NCI-H1694 (cell line): Measurements from ENCODE around the gene FLYWCH1.
"Not testable (repeated sequence)": the region's sequence is repeated elsewhere in the genome, so short reads cannot be mapped to it uniquely, and the experiment has no call there.

ENCODE experiments used
- DNase-seq: peaks from one replicate; lab custom pipeline; 2025; lab: John Stamatoyannopoulos, UW

The FLYWCH1 gene

DNA sequence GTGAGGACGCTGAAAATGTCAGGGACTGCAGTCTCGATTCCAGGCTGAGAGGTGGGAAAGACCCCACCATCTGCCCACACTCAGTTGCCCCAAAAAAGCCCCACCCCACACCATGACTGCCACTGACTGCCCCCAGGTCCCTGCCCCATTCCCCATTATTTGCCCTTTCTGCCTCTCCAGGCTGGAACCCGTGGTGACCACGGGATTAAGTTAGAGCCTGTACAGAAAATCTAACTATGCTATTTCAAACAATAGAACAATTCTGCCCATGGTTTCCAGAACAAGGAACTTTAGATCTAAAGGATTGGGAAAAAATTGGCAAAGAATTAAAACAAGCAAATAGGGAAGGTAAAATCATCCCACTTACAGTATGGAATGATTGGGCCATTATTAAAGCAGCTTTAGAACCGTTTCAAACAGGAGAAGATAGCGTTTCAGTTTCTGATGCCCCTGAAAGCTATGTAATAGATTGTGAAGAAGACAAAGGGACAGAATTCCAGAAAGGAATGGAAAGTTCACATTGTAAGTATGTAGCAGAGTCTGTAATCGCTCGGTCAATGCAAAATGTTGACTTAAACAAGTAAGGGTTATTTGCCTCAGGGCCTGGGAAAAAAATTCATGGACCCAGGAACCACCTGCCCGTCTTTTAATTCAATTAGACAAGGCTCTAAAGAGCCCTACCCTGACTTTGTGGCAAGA lies 14.4 kb downstream of the FLYWCH1 start:
- DNase-seq: no peak

GRCh38 chr16:2926650-2926999 lies 14.9 kb downstream of the FLYWCH1 start:
- DNase-seq: no peak

- peak; percentile 87 for DNase-seq
Observed at GRCh38 chr16:2927010-2927646, 15.4 kb downstream of the FLYWCH1 start.

DNA sequence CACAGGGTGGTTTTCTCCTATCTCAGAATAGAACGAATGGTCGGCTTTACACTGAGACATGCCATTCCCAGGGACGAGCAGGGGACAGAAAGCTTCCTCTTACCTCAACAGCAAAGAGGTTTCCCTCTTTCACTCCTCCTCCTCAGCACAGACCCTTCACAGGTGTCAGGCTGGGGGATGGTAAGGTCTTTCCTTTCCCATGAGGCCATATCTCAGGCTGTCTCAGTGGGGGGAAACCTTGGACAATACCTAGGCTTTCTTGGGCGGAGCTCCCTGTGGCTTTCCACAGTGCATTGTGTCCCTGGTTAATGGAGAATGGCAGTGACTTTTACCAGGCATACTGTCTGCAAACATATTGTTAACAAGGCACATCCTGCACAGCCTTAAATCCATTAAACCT lies 16.4 kb downstream of the FLYWCH1 start:
- not testable (repeated sequence) for DNase-seq

GRCh38 chr16:2928796-2929195 lies 17.1 kb downstream of the FLYWCH1 start:
- DNase-seq: no peak

DNA sequence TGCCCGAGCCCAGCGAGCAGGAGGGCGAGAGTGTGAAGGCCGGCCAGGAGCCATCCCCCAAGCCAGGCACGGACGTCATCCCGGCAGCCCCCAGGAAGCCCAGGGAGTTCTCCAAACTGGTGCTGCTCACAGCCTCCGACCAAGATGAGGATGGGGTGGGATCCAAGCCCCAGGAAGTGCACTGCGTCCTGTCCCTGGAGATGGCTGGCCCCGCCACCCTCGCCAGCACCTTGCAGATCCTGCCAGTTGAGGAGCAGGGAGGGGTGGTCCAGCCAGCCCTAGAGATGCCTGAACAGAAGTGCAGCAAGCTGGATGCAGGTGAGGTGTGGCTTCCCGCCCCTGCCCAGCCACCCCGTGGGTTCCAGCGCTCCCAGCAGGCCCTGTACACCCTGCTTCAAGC lies 18.0 kb downstream of the FLYWCH1 start:
- DNase-seq: no peak

GRCh38 chr16:2930236-2930635 lies 18.5 kb downstream of the FLYWCH1 start:
- DNase-seq: no peak

- DNase-seq: not testable (repeated sequence)
Observed at GRCh38 chr16:2931231-2931914, 19.6 kb downstream of the FLYWCH1 start.

- no peak for DNase-seq
Observed at GRCh38 chr16:2933136-2933535, 21.4 kb downstream of the FLYWCH1 start.

DNA sequence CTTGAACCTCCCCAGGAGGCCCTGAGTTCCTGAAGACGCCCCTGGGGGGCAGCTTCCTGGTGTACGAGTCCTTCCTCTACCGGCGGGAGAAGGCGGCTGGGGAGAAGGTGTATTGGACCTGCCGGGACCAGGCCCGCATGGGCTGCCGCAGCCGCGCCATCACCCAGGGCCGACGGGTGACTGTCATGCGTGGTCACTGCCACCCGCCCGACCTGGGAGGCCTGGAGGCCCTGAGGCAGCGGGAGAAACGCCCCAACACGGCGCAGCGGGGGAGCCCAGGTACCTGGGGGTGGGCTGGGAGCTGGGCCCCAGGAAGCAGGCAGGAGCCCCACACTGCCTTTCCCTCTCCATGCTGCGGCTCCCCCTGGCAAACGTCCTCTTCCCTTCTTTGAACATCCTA lies 22.0 kb downstream of the FLYWCH1 start:
- DNase-seq: no peak

DNA sequence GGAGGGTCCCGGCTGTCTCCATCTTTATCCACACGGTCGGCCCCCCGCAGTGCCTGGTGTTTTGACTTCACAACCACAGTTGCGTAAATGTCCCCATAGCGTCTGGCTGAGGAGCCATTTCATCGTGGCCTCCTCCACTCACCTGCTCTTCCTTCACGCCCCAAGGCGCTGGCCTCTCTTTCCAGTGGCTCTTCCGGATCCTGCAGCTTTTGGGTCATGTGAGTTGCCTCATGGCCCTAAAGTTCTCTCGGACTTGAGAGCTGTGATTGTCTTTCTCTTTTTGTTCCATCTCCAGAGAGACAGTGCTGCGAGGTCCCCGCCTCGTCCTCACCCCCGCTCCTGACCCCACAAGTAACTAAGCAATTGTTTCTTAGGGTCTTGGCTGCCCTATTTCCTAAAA lies 22.7 kb downstream of the FLYWCH1 start:
- no peak for DNase-seq

DNA sequence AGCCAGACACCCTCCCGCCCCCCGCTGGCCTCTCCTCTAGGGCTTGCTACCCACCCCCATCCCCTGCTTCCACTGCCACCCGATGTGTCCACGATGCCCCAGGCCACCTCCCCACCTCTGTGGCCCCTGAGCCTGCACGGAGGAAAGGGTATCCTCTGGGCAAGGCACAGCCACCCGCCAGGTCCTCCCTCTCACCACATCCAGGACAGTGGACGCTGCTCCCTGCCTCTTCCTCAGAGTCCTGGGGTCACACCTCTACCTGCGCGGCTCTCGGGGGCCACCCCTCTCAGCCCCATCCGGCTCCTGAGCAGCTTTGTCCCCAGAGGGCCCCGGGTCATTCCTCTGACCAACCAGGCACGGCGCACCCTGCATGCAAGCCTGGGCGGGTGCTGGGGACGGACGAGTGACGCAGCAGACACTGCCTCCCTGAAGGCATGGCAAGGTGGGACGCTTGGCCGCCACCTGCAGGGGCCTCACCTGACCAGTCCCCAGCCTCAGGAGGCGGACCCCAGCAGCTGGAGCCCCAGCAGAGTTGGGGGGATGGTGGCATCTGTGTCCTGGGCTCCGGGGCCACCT lies 24.8 kb downstream of the FLYWCH1 start:
- no peak for DNase-seq

DNA sequence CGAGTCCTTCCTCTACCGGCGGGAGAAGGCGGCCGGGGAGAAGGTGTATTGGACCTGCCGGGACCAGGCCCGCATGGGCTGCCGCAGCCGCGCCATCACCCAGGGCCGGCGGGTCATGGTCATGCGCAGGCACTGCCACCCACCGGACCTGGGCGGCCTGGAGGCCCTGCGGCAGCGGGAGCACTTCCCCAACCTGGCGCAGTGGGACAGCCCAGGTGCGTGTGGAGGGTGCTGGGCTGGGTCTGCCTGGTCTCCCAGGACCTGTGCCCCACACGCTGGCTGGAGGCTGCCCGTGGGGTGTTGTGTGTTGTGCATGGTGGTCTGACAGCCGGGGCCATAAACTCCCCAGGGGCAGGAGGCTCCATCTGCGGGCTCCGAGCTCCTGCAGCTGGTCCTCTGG lies 25.4 kb downstream of the FLYWCH1 start:
- no peak for DNase-seq

DNA sequence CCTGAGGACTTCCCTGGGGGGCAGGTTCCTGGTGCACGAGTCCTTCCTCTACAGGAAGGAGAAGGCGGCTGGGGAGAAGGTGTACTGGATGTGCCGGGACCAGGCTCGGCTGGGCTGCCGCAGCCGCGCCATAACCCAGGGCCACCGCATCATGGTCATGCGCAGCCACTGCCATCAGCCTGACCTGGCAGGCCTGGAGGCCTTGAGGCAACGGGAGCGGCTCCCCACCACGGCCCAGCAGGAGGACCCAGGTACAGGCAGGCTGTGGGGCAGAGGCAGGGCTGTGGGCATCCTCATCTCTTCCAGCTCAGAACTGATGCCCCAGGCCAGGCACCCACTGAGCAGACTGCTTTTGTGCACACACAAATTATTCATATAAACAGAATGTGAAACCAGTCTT lies 26.5 kb downstream of the FLYWCH1 start:
- DNase-seq: no peak

DNA sequence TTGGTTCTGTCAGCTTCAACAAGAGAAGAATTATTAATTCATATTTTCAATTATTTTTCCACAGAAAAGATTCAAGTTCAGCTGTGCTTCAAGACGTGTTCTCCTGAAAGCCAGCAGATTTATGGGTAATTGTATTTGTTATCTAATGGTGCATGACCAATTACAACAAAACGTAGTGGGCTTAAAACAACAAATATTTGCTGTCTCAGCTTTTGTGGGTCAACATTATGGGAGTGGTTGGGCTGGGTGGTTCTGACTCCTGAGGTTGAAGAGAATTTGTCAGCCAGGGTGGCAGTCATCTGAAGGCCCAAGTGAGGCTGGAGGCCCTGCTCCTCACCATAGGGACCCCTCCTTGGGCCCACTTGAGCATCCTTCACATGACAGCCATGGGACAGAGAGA lies 28.2 kb downstream of the FLYWCH1 start:
- no peak for DNase-seq

DNA sequence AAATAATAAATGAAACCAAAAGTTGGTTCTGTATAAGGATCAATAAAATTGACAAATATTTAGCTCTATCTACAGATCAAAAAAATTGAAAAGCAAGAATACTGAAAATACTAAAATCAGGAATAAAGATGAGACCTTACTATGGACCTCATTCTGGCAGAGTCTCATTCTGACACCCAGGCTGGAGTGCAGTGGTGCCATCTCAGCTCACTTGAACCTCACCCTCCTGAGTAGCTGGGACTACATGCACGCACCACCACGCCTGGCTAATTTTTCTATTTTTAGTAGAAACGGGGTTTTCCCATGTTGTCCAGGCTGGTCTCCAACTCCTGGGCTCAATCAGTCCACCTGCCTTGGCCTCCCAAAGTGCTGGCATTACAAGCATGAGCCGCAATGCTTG lies 30.3 kb downstream of the FLYWCH1 start:
- DNase-seq: no peak

DNA sequence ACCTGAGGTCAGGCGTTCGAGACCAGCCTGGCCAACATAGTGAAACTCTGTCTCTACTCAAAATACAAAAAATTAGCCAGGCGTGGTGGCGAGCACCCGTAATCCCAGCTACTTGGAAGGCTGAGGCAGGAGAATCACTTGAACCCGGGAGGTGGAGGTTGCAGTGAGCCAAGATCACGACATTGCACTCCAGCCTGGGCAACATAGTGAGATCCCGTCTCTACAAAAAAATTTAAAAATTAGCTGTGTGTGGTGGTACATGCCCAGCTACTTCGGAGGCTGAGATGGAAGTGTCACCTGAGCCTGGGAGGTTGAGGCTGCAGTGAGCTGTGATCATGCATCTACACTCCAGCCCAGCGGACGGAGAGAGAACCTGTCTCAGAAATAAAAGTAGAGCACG lies 32.0 kb downstream of the FLYWCH1 start:
- DNase-seq: not testable (repeated sequence)

- no peak for DNase-seq
Observed at GRCh38 chr16:2946649-2947048, 34.9 kb downstream of the FLYWCH1 start.

DNA sequence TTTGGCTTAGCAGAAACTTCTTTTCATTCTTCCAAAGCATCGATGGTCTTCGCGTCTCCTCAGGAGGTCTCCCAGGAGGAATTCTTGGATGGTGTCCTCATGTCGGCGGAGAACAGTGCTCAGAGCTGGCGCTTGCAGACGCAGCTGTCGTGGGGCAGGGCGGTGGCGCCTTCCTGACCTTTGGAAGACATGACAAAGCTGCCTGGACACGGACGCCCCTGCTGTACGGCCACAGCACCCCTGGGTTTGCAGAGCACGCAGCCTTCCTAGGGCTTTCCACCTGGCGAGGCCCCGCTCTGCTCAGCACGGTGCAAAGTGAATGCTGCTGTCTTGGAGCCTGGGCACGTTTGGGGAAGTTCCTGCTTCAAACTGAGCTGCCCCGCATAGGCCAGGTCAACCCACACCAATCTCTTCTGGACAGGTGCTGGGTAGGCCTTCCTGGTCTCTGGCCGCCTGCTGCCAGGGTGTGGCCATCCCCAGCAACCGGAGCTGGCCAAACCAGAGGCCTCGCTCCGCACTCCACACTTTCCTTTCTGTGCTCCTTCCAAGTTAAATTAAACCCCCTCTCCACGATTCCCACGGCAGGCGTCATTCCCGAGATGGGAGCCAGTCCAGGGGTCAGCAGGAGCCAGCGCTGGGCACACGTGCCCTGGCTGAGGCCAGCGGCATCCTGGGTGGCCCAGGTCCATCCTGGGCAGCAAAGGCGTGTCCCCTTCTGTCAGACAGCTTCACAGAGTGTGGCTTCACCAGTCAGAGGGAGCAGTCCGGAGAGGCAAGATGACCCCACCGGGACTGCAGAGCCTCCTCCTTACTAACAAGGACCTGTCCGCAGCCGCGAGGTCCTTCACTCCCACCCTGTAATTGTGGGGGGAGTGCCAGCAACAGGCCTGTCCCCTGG lies 37.3 kb downstream of the FLYWCH1 start:
- DNase-seq: no peak

- DNase-seq: no peak
Observed at GRCh38 chr16:2949705-2950352, 38.1 kb downstream of the FLYWCH1 start.

GRCh38 chr16:2950353-2950724 lies 38.6 kb downstream of the FLYWCH1 start:
- DNase-seq: no peak

DNA sequence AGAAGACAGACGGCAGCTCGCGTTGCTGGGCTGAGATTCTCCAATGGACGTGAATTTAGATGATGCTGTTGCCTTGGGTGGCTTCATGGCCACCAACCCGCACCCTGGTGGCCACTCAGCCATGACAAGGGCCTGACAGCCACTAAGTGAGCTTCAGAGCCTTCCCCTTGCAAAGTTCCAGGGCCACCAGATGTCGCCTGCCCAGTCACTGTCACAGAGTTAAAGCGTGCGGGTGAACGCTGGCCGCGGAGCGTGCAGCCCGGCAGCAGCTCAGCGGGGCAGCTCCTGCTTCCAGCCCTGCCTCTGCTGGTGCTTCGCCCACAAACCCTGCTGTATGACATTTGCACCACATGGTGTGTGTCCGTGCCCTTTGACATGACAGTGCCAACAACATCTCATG lies 39.0 kb downstream of the FLYWCH1 start:
- no peak for DNase-seq
